Measurements from ENCODE around the gene SCN2B.

SCN2B gene

DNA sequence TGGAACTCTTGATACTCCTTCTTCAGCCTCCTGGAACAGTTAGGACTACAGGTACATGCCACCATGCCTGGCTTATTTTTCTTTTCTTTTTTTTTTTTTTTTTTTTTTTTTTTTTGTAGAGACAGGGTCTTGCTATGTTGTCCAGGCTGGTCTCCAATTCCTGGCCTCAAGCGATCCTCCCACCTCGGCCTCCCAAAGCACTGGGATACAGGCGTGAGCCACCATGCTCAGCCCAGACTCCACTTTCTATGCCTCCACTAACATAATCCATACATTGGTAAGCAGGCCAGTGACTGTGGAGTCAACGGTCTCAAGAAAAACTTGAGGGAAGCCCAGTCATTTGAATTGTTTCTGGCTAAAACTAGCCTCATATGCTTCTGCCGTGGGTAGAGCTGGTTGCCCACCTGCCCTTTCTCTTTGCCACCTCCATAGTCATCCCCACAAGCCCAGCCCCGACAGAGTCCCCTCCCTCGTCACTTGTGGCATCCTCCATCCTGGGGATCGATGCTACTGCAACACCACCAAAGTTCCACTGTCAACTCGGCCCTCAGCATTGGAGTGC is 2.4 kb downstream of the SCN2B start:
- DNase-seq: no peak

DNA sequence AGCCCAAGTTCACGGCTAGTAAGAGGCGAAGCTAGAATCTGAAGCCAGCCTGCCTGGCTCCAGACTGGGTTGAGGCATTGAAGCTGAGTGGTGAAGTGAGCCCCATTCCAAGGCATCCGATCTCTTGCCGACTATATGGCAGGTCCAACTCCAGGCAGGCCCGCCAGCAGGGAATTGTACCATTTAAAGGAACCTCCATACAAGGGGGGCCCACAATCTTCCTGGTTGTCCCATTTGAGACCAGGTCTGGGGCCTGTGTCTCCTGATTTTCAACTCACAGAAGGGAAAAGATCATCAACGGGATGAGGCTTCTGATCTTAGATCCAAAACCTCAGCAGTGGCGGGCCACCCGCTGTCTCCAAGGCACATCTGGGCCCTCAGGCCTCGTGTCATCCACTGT is 4.1 kb downstream of the SCN2B start:
- DNase-seq: no peak

DNA sequence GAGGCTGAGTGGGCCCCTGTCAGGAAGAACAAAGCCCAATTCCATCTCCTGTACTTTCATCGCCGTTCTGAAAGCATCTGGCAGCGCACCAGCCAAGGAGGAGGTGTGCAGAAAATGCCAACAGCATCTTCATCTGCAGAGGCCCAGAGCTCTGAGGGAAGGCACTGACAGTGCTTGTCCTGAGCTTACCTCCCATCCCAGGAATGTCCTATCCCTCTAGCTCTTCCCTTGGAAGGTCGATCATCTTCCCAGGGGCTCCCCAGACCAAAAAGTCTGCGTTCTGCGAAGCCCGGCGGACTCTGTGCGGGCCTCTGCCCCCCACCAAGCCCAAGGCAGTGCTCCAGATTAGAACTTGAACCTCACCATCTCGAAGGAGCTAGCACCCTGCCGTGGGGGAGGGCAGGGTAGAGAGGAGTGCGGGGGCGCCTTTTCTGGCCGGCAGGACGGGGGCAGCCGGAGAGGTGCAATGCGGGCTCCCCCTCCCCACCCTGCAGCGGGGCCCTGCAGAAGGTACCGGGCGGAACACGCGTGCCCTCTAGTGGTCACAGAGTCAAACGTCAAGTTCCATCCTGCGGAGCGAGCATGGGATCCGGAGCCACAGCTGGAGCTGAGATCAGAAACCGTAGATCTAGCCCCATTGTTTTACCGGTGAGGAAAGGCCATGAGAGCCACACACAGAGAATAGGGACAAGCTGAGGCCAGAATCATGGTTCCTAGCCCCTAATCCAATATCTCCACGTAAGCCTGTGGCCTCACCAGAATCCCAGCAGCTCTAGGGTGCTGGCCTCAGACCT is 5.0 kb downstream of the SCN2B start:
- peak; percentile 57 for DNase-seq

DNA sequence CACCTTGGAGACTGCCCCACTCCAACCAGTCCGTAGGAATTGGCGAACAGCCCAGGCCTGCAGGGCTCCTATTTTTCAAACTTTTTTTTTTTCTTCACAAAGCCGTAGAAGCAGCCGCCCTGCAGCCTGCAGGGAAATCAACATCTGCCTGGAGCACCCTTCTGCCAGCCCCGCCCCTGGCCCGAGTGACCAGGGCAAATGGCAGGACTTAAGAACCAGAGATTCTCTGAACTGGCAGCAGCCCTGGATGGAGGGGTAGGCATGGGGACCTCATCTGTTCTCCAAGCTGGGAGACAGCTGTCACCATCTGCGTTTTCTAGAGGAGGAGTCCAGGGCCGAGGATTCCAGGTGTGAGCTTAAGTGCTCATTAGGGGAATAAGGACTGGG is 5.6 kb downstream of the SCN2B start:
- DNase-seq: no peak

DNA sequence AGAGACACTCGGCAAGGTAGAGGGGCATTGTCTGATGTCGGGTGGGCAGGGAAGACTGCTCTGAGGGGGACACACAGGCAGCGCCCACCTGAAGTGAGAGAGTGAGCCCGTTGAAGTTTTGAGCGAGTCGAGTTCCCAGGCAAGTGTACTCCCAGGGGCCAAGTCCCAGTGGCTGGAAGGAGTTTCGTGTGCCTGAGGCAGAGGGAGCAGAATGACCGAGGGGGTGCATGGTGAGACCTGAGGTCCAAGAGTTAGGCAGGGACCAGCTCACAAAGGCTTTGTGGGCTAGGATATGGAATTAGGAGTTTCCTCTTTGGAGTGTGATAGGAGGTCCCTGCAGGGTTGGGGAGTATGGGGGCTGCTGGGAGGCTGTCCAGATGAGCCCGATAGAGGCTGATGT is 6.2 kb downstream of the SCN2B start:
- no peak for DNase-seq

DNA sequence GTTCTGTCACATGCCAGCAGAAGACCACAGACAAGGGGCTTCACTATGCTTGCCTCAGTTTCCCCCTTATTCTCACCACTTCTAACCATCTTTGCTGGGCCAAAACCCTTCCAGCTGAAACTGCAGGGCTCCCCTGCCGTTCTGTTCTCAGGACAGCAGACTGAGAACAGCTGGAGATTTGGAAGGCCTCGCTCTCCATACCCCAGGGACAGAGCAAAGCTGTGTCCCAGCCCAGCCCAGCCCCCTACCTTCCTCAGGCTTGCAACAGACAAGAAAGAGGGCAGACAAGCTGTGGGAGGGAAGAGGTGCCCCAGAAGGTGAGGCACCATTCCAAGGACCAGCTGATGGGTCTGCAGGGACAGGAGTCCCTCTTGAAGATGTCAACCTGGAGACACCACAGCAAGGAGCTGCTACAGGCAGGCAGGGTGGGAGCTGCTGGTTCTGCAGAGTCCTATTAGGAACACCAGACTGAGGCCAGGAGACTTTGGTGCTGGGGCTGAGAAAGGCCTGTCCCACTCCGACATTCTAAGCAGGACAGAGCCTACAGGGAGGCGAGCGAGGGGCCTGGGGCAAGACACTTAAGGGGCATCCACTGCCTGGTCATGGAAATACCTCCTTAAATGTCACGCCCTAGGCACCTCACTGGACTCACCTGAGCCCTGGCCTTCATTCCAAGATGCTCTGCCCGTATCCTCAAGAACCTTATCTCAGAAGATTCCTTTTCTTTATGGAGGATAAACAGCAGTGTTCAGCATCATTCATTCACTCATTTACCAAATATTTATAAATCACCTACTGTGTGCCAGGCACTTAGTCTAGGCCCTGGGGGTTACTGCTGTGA is 6.9 kb downstream of the SCN2B start:
- no peak for DNase-seq

DNA sequence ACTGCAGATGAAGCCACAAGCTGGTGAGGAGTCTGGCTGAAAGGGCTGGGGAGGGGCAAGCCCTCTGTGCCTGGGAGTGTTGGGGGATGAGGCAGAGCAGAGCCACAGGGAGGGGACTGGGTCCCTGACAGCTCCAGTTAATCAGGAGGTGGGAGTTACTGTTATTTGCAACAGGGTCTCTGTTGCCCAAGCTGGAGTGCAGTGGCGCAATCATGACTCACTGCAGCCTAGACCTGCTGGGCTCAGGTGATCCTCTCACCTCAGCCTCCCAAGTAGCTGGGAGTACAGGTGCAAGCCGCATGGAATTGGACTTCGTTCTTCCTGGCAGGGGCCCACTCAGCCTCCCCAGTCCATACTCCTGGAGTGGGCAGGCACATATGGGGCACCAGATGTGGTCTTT is 7.7 kb downstream of the SCN2B start:
- no peak for DNase-seq

DNA sequence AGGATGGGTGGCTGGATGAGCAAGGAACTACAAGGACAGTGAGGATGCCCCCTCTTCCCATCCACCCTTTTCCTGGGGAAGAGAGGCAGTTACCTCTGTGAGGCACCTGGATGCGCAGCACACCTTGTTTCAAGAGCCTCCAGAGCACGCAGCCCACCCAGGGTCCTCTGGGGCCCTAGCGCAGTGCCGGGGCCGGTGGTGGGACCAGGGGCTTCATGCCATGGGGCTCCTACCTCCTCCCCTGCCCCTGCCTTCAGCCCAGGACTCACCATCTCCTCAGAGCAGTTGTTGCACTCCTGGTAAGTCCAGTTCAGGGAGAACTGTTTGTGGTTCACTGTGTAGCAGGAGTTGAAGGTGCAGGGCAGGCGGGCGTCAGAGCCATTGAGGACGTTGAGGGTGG is 8.1 kb downstream of the SCN2B start:
- DNase-seq: no peak

DNA sequence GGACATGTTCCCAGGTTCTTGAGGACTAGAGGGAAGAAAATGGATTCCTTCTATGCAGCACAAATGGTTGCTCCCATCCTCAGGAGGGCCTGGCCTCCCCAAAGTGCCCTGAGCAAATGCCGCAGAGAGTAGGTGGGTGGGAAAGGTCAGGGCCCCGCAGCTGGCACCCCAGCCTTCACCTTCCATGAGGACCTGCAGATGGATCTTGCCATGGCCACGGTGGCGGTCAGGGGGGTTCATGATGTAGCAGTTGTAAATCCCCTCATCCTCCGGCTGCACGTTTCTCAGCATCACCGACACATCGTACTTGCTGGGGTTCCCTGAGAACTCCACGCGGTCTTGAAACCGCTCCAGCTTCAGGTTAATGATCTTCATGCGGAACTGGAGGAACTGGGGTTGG is 8.5 kb downstream of the SCN2B start:
- no peak for DNase-seq

DNA sequence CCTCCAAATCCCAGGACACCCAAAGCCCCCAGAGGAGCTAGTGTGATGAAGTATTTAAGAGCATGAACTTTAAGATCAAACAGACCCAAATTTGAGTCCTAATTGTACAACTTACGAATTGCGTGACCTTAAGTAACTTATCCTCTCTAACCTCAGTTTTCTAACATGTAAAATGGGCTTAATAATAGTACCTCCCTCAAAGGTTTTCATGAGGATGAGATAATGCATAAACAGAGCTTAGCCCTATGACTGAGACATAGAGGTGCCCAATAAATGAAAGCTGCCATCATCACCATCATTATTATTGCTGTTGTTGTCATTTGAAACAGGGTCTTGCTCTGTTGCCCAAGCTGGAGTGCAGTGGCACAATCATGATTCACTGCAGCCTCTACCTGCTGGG is 9.2 kb downstream of the SCN2B start:
- no peak for DNase-seq

DNA sequence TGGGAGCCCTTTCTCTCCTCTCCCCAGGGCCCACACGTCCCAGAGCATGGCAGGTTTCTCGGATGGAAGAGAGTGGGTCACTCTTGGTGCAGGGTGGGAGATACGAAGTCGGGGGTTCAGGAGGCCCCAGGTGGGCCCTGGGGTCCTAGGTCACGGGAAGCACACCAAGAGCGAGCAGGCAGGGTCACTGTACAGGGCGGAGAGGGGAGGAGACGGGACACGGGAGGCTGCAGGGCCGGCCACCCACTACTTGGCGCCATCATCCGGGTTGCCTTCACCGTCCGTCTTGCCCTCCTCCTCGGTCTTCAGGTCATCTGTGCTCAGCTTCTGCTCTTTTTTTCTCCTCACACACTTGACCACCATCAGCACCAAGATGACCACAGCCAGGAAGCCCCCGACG is 9.8 kb downstream of the SCN2B start:
- DNase-seq: no peak

DNA sequence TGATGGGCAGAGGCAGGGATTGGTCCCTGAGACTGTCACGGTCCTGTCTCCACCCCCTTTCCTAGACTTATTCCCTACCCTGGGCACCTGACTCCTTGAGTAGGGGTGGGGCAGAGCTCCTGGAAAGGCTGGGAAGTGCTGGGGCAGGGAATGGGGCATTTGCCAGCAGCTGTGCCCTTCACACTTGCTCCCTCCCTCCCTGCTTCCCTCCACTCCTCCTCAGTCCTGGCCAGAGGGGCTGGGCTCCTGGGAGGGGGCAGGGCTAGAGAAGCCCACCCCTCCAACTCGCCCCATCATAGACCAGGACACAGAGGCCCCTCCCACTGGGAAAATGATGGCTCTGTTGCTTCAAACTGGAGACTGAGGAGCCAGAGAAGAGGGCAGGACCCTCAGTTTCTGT is 11.6 kb downstream of the SCN2B start:
- no peak for DNase-seq

DNA sequence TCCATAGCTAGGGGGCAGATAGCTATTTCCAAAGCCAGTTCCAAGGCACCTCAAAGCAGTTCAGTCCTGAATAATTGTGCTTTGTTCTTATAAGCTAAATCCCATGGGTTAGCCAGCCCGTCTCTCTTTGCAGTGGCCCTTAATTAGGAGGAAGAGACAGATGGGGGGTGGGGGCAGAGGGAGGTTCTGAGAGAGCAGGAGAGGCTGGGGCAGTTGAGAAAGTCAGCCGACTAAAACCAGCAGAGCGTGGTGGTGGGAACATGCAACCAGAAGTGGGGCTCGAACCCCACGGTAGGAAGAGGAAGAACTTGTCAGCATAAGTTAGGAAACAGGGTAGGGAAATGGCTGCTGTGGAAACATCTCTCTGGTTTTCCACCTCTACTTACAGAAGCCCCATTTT is 12.9 kb downstream of the SCN2B start:
- no peak for DNase-seq

DNA sequence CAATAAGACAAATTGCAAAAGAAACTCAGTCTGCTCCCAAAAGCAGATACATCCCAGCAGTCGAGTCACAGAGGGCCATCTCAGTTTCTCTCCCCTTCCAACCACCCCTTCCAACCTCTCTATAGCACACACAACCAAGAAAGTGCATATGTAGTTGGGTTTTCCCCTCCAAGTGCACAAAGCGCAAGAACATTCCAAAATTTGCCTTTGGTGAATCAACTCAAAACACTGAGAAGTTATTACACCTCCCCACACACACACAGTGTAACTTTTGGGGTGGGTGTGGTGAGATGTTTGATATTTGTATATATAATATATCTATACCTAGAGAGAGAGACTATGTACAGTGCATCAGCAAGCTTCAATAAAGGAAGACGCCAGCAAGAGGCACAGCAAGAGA is 13.6 kb downstream of the SCN2B start:
- DNase-seq: no peak

DNA sequence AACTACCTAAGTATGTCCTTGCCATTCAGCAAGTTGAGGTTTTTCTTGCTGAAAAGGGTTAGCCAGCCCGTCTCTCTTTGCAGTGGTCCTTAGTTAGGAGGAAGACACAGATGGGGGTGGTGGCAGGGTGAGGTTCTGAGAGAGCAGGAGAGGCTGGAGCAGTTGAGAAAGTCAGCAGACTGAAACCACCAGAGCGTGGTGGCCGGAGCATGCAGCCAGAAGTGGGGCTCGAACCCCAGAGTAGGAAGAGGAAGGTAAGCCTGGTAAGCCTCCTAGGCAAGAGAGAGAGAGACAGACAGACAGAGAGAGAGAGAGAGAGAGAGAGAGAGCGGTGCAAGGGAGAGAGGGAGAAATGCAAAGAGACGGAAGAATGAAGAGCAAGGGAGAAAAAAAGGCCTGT is 14.7 kb downstream of the SCN2B start:
- no peak for DNase-seq

DNA sequence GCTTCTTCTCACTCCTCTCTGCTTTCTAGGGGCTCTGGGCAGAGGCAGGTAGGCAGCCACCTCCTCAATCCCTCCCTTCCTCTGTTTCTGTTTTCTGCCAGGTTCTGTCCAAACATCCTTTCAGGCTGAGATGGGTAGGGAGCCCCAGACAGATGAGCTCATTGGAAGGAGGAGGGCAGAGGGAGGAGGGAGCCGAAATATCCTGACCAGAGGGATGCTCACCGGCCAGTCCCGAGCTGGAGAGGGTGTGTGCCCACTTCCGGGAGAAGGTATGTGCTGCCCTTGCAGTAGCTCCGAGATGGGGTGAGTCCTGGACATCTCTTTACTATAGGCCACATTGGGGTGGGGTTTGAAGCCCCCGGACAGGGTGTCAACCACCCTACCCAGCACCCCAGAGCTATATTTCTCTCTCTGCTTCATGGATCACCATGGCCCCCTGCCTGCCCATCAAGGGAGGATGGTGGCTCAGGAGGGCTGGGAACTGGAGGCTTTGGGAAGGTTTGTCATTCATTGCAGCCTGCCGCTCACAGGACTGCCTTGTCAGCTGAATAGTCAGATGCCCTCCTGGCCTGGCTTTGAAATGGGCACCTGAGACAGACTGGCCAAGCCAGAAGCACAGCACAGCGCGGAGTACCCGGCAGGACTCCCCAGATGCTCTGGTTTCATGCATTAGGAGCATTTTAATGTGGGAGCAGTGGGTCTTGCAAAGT is 19.1 kb downstream of the SCN2B start:
- DNase-seq: no peak

DNA sequence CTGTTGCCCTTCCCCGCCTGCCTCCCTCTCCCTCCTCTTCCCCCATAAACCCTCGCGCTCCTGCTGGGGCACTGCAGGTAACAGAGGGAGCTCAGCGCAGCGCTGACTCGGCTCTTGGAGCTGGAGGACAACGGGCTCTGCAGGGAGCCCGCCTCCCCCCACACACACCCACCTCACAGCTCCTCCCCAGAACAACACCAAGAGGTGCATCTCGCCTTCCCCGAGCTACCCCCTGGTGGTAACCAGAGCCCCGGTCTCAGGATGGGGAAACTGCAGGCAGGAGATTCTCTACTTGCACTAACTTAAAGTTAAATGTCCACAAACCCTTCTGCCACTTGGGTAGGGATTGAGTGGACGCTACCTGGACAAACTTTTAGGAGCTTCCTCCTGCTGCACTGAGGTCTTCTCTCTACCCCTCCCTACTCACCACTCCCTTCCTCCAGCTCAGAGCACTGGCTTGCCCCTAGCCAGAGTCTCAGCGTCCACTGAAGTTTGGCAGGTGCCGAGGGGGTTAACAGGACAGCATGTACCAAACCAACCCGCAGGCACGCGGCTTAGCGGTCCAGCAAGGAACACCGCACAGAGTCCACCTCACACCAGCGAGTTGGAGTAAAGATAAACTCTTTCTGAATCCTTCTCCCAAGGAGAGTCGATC is 19.8 kb downstream of the SCN2B start:
- no peak for DNase-seq

DNA sequence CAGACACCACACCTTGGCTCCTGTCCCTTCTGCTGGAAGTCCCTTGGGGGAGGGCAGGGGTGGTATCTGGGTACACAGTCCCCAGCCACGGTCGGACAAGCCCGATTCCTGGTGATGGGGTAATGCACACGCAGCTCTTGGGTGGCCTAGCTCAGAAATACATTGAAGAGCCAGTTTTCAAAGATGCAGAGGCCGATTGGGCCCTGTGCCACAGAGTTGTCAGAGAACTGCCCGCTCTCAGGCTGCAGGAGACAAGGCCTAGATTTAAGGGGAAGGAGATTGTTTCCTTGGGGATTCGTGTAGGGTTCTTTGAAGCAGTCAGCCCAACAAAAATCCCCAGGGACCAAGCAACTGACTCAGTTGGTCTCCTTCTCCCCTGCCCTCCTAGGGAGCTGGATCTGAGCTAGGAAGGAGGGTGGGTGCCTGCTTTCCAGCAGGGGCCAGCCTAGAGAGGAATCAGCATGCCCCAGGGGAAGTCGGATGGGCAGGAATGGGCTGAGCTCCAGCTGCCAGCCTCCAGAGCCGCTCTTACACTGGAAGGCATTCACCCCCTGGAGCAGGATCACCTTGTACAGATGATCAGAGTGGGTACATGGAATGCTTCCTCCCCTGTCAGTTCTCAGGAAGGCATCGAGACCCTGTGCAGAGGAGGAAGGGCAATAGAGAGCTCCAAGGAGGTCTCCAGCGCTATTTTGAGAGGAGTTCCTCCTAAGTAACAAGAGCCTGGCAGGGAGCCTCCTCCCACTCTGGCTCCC is 20.5 kb downstream of the SCN2B start:
- no peak for DNase-seq

DNA sequence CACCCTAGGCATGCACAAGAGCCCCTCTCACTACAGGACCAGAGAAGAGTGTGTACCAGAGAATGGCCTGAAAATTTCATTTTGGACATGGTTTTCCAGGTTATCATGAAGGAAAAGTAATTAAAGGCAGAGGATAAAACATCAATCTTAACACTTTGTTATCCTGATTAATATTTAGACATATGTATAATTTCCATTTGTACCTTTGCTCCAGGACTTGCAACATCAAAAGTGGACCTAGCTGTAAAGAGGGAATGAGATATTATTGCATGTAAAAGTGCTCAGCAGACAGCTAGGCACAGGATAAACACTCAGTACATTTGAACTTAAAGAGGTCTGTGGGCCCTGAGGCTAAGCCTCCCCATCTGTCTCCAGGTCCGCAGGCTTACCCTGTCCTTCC is 21.8 kb downstream of the SCN2B start:
- no peak for DNase-seq

DNA sequence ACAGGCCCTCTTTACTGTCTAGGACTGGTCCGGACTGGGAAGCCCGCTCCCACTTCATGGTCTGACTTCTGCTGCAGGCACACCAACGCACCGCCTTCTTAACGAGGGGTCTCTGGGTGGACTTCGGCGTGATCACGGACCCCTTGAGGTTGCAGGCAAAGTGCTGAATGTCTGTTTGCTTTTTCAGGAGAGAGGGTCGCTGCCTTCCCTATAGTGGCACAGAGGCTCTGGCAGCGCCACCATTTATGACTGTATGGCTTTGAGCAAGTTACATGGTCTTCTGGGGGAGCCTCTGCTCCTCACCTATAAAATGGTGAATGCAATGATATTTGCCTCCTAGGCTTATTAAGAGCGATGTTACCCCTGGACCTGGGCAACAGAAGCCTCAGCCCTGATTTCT is 22.5 kb downstream of the SCN2B start:
- DNase-seq: no peak

DNA sequence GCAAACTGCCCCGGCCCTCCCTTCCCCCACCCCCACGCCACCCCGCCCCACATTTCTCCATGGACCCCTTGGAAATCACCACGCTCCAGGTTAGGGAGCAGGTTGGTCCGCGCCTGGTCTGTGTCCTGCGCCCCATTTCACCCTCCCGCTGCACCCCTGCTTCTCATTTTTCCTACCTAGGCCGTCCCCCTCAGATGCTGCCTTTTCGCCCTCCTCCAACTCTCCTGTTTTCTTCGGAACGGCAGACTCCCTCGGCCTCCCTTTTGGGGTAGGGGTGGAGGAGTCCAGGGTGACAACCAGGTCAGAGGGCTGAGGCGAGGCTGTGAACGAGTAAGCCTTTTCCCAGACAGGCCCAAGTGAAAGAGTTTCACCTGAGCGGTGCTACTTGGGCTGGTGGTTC is 22.9 kb downstream of the SCN2B start:
- DNase-seq: no peak

All from GDM1 (cell line).